Testis (tissue), 2 donors: ENCODE measurements around the gene CCDC178.

Source experiments
- POLR2A ChIP-seq: fragments of 450-650 bp; IDR thresholded peaks from one replicate; pipeline ENCODE4 v1.6.1; 2017; ENCODE audit warnings: antibody characterized with exemption, mild to moderate bottlenecking, moderate library complexity
- TF ChIP-seq, protein P1 (sequence below), 3 experiments: fragments of 450-650 bp in 2 of 3; fragments of 200-600 bp in 1 of 3; sonication (generic) in 1 of 3; IDR thresholded peaks; one replicate each; pipeline ENCODE4 v1.5.1; 2016 to 2019; ENCODE audit warnings: antibody characterized with exemption in 3 of 3, mild to moderate bottlenecking in 2 of 3, moderate library complexity in 1 of 3

GRCh38 chr18:32998285-32998684 is 442.2 kb downstream of the CCDC178 start:
- TF ChIP-seq, protein P1, sequence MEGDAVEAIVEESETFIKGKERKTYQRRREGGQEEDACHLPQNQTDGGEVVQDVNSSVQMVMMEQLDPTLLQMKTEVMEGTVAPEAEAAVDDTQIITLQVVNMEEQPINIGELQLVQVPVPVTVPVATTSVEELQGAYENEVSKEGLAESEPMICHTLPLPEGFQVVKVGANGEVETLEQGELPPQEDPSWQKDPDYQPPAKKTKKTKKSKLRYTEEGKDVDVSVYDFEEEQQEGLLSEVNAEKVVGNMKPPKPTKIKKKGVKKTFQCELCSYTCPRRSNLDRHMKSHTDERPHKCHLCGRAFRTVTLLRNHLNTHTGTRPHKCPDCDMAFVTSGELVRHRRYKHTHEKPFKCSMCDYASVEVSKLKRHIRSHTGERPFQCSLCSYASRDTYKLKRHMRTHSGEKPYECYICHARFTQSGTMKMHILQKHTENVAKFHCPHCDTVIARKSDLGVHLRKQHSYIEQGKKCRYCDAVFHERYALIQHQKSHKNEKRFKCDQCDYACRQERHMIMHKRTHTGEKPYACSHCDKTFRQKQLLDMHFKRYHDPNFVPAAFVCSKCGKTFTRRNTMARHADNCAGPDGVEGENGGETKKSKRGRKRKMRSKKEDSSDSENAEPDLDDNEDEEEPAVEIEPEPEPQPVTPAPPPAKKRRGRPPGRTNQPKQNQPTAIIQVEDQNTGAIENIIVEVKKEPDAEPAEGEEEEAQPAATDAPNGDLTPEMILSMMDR (IDR thresholded peaks at IDR 0.05), result no peak
- no peak for TF ChIP-seq POLR2A
